ENCODE data around the gene PRCP. TPM values are rescaled to one million over a fixed set of nuclear protein-coding genes. Genes with fewer than 3 reads are reported as not detected.

The PRCP gene
- total RNA-seq, 1 experiment from 2014 or later: 56.7 TPM

DNA sequence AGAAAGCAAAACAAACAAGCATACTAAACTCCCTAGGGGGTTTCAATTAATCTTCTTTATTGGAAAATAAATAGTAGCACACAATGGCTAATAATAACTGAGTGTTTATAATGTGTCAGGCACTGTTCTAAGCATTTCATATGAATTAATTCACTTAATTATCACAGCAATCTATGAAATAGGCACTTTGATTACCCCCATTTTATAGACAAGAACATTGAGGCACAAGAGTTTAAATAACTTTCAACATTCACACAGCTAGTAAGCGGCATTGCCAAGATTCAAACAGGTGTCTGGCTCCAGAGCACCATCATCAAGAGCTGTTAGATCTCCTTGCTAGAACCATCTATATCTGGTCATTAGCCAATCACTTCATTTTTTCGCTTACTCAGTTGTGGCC lies 43.1 kb downstream of the PRCP start:
- Mint-ChIP-seq H3K4me3 (no peak overlapping the region), H3K9me3 (no peaks in the 10 kb centered on the region), H3K27ac (0 out of 7 replicates have a peak overlapping the region, but pooled peaks of 1 of the 3 experiments have one; percentile 11), H3K4me1 (no peaks in the 10 kb centered on the region), H3K36me3 (ENCODE audit: insufficient read depth in 1 of 3, low read depth in 3 of 3) (peaks cover 0 to 5% (median 2%) of the 10 kb centered on the region in 3 experiments; a peak in 3 of 7 replicates), H3K27me3 (ENCODE audit: low read depth) (no peaks in the 10 kb centered on the region)
- H3K4me2 ChIP-seq (ENCODE audit: insufficient read depth, insufficient read length, low read length): no peak overlapping the region
- no peak overlapping the region for H2BK5ac ChIP-seq (ENCODE audit: insufficient read length, low read length)
- H4K91ac ChIP-seq (ENCODE audit: insufficient read length, low read depth, low read length): no peak overlapping the region
- H3K56ac ChIP-seq (ENCODE audit: insufficient read length, low read depth, low read length): no peak overlapping the region
- H2AK5ac ChIP-seq (ENCODE audit: insufficient read length, low read length): no peak overlapping the region
- H2BK15ac ChIP-seq (ENCODE audit: low read depth, low read length): no peak overlapping the region
- no peak overlapping the region for H3K4ac ChIP-seq (ENCODE audit: low read depth, low read length)
- H4K8ac ChIP-seq (replicated peaks; ENCODE audit: insufficient read length, low read depth, low read length): no peak overlapping the region
- no peak overlapping the region for H2BK20ac ChIP-seq (ENCODE audit: low read depth, low read length, poor library complexity, severe bottlenecking)
- no peaks in the 10 kb centered on the region; the same call in 1 of the 2 replicates for H3K79me2 ChIP-seq (ENCODE audit: insufficient read depth, low read length)
- no peak overlapping the region for H2BK120ac ChIP-seq (ENCODE audit: low read depth, low read length, poor library complexity, severe bottlenecking)
- H3K4me1 ChIP-seq (ENCODE audit: insufficient read depth, low read length): no peaks in the 10 kb centered on the region
- H3K27ac ChIP-seq (ENCODE audit: insufficient read length, low read depth, low read length): no peak overlapping the region
- no peak overlapping the region for H4K5ac ChIP-seq (ENCODE audit: insufficient read length, low read depth, low read length)
- no peak overlapping the region for H3T11ph ChIP-seq (ENCODE audit: low read length)
- H4K20me1 ChIP-seq (ENCODE audit: control insufficient read depth, insufficient read depth, insufficient read length): no peaks in the 10 kb centered on the region
- TF ChIP-seq, protein P1, sequence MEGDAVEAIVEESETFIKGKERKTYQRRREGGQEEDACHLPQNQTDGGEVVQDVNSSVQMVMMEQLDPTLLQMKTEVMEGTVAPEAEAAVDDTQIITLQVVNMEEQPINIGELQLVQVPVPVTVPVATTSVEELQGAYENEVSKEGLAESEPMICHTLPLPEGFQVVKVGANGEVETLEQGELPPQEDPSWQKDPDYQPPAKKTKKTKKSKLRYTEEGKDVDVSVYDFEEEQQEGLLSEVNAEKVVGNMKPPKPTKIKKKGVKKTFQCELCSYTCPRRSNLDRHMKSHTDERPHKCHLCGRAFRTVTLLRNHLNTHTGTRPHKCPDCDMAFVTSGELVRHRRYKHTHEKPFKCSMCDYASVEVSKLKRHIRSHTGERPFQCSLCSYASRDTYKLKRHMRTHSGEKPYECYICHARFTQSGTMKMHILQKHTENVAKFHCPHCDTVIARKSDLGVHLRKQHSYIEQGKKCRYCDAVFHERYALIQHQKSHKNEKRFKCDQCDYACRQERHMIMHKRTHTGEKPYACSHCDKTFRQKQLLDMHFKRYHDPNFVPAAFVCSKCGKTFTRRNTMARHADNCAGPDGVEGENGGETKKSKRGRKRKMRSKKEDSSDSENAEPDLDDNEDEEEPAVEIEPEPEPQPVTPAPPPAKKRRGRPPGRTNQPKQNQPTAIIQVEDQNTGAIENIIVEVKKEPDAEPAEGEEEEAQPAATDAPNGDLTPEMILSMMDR (conservative IDR thresholded peaks at IDR 0.05): no peak
- WGBS (ENCODE audit: extremely low coverage, insufficient read length, low lambda C conversion rate): no CpG with 5 or more reads among the region's 2 CpGs
- no peak overlapping the region for H3K9ac ChIP-seq (ENCODE audit: extremely low read depth, insufficient read length, low read length)
- no peaks in the 10 kb centered on the region for H3K23me2 ChIP-seq (ENCODE audit: insufficient read length, low read depth, low read length, poor library complexity, severe bottlenecking)
- no peaks in the 10 kb centered on the region for H3K9me3 ChIP-seq (ENCODE audit: control insufficient read depth, low read depth, low read length)
- DNase-seq: no peak
- no peak overlapping the region for H3K23ac ChIP-seq (ENCODE audit: insufficient read length, low read depth, low read length)
- no peak overlapping the region for H3K14ac ChIP-seq (ENCODE audit: insufficient read depth, low read length)
- no peaks in the 10 kb centered on the region for H3K79me1 ChIP-seq (ENCODE audit: insufficient read depth, low read depth, low read length, poor library complexity, severe bottlenecking)
- H2AFZ ChIP-seq (ENCODE audit: low read length): no peak overlapping the region
- no peak overlapping the region for H3K18ac ChIP-seq (ENCODE audit: insufficient read length, low read depth, low read length)
- no peaks in the 10 kb centered on the region for H3K27me3 ChIP-seq (ENCODE audit: insufficient read depth, low read length)
- H2BK12ac ChIP-seq (ENCODE audit: insufficient read length, low read depth, low read length): no peak overlapping the region
